Measurements from ENCODE around the gene ERFL. TPM values are rescaled to one million over a fixed set of nuclear protein-coding genes. Genes with fewer than 3 reads are reported as not detected.

The ERFL gene
- total RNA-seq, 2 experiments from 2014 or later = 7.7 to 8.9 TPM

DNA sequence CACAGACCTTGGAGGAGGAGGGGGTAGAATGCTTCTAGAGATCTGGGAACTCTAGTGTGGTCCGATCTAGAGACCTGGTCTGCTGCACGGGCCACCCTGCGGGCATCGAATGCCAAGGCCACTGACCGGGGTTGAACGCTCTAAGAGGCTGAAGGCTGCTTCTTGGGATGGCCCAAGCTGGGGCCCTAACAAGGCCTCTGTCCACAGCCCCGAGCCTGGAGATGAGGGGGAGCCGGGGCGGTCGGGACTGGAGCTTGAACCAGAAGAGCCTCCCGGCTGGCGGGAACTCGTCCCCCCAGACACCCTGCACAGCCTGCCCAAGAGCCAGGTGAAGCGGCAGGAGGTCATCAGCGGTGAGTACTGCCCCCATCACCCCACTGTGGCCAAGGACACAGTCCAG lies 30.0 kb downstream of the ERFL start:
- DNase-seq (no peak), ATAC-seq (ENCODE audit: poor library complexity) (no peak)
- H3K9me3 ChIP-seq (ENCODE audit: control insufficient read depth in 1 of 2, insufficient read depth in 1 of 2, low read length in 2 of 2) = no peaks in the 10 kb centered on the region
- no peaks in the 10 kb centered on the region for H3K9me3 Mint-ChIP-seq
- H3K36me3 ChIP-seq (ENCODE audit: insufficient read depth, low read length) = peaks cover 87% of the 10 kb centered on the region
- H3K27ac ChIP-seq (ENCODE audit: low read depth in 1 of 2, low read length in 2 of 2) = peak overlapping the region in 1 of 2 donors; percentile 40
- H3K36me3 Mint-ChIP-seq (ENCODE audit: low read depth) = peaks cover 83% of the 10 kb centered on the region
- H3K4me3 Mint-ChIP-seq = no peak overlapping the region
- no peak overlapping the region for H3K4me3 ChIP-seq (ENCODE audit: low read length)
- intact Hi-C loops (cut with DNase I, micrococcal nuclease) = no loop called here
- ChIA-PET CTCF (interaction anchor here (0.8 to 1.7 kb wide), 2 partner anchors 25 to 54 kb away, joined by 3 to 5 read pairs; no protein-coding TSS in a partner anchor), POLR2A (interaction anchor here (1.4 to 6.6 kb wide), 4 partner anchors 10 to 38 kb away, joined by 6 to 70 read pairs (median 19); partner anchors contain the start of gene RPS19)
- H3K4me1 Mint-ChIP-seq (ENCODE audit: low read depth) = peaks cover 51% of the 10 kb centered on the region
- H3K4me1 ChIP-seq (ENCODE audit: insufficient read depth, low read length) = peaks cover 65% of the 10 kb centered on the region
- no peaks in the 10 kb centered on the region for H3K27me3 Mint-ChIP-seq
- no peaks in the 10 kb centered on the region for H3K27me3 ChIP-seq (ENCODE audit: control insufficient read depth in 1 of 2, insufficient read depth in 2 of 2, low read length in 2 of 2)
- peak overlapping the region; percentile 56 for H3K27ac Mint-ChIP-seq
- TF ChIP-seq, protein P1, sequence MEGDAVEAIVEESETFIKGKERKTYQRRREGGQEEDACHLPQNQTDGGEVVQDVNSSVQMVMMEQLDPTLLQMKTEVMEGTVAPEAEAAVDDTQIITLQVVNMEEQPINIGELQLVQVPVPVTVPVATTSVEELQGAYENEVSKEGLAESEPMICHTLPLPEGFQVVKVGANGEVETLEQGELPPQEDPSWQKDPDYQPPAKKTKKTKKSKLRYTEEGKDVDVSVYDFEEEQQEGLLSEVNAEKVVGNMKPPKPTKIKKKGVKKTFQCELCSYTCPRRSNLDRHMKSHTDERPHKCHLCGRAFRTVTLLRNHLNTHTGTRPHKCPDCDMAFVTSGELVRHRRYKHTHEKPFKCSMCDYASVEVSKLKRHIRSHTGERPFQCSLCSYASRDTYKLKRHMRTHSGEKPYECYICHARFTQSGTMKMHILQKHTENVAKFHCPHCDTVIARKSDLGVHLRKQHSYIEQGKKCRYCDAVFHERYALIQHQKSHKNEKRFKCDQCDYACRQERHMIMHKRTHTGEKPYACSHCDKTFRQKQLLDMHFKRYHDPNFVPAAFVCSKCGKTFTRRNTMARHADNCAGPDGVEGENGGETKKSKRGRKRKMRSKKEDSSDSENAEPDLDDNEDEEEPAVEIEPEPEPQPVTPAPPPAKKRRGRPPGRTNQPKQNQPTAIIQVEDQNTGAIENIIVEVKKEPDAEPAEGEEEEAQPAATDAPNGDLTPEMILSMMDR (IDR thresholded peaks at IDR 0.05) = no peak

DNA sequence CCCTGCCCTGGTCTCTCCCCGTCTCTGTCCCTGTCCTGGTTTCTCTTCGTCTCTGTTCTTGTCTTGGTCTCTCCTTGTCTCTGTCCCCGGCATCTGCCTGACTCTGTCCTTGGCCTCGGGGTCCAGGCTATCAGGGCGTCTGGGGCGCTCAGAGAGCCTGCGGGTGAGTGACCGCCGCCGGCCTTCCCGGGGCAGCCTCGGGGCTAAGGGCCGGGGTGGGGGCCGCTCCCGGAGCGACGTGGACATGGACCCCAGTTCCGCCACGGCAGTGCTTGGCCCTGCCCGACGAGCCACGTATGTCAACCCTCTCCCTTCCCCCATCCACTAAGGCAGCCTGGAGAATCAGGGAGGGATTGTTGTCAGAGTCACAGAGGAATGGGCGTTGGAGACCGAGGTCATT lies 30.4 kb downstream of the ERFL start:
- ATAC-seq (ENCODE audit: poor library complexity) = no peak
- Mint-ChIP-seq H3K4me1 (ENCODE audit: low read depth) (peaks cover 55% of the 10 kb centered on the region), H3K27me3 (no peaks in the 10 kb centered on the region), H3K4me3 (no peak overlapping the region), H3K36me3 (ENCODE audit: low read depth) (peaks cover 83% of the 10 kb centered on the region), H3K9me3 (no peaks in the 10 kb centered on the region), H3K27ac (peak overlapping the region; percentile 56)
- DNase-seq = no peak
- Histone ChIP-seq H3K9me3 (ENCODE audit: control insufficient read depth in 1 of 2, insufficient read depth in 1 of 2, low read length in 2 of 2) (no peaks in the 10 kb centered on the region), H3K36me3 (ENCODE audit: insufficient read depth, low read length) (peaks cover 87% of the 10 kb centered on the region), H3K27me3 (ENCODE audit: control insufficient read depth in 1 of 2, insufficient read depth in 2 of 2, low read length in 2 of 2) (no peaks in the 10 kb centered on the region), H3K4me3 (ENCODE audit: low read length) (no peak overlapping the region), H3K4me1 (ENCODE audit: insufficient read depth, low read length) (peaks cover 65% of the 10 kb centered on the region), H3K27ac (ENCODE audit: low read depth in 1 of 2, low read length in 2 of 2) (peak overlapping the region in 1 of 2 donors; percentile 40)
- ChIA-PET CTCF (interaction anchor here (0.8 to 1.7 kb wide), 2 partner anchors 25 to 54 kb away, joined by 3 to 5 read pairs; no protein-coding TSS in a partner anchor), POLR2A (interaction anchor here (1.4 to 6.6 kb wide), 5 partner anchors 9 to 37 kb away, joined by 6 to 70 read pairs (median 7); partner anchors contain the start of gene RPS19)
- intact Hi-C loops (cut with DNase I, micrococcal nuclease) = no loop called here
- TF ChIP-seq, protein P1 (IDR thresholded peaks at IDR 0.05) = no peak

DNA sequence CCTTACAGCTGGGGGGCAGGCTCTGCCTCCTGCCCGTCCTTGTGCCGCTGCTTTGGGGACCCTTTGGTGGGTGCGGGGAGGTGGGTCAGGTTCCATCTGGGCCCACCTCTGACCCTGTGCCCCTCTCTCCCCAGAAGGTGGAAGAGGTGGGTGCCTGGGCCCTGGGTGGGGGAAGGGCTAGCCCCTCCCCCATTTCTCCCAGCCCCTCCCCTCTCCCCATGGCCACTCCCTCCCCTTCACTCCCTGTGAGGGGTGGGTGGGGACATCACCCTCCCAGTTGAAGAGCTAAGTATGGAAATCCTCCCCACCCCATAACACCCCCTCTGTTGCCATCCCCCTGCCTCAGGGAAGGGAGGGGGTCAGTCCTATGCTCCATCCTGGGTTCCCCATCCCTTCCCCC lies 31.1 kb downstream of the ERFL start:
- Histone ChIP-seq H3K4me3 (ENCODE audit: low read length) (no peak overlapping the region), H3K4me1 (ENCODE audit: insufficient read depth, low read length) (peaks cover 65% of the 10 kb centered on the region), H3K27me3 (ENCODE audit: control insufficient read depth in 1 of 2, insufficient read depth in 2 of 2, low read length in 2 of 2) (no peaks in the 10 kb centered on the region), H3K27ac (ENCODE audit: low read depth in 1 of 2, low read length in 2 of 2) (peak overlapping the region in 1 of 2 donors; percentile 38), H3K36me3 (ENCODE audit: insufficient read depth, low read length) (peaks cover 87% of the 10 kb centered on the region), H3K9me3 (ENCODE audit: control insufficient read depth in 1 of 2, insufficient read depth in 1 of 2, low read length in 2 of 2) (no peaks in the 10 kb centered on the region)
- ChIA-PET CTCF (no interaction called here), POLR2A (interaction anchor here (1.7 kb wide), 1 partner anchor 9 kb away, joined by 7 read pairs; no protein-coding TSS in a partner anchor)
- TF ChIP-seq, protein P1 (IDR thresholded peaks at IDR 0.05) = no peak
- H3K9me3 Mint-ChIP-seq = no peaks in the 10 kb centered on the region
- ATAC-seq (ENCODE audit: poor library complexity) (no peak), DNase-seq (no peak)
- no peaks in the 10 kb centered on the region for H3K27me3 Mint-ChIP-seq
- peak overlapping the region; percentile 56 for H3K27ac Mint-ChIP-seq
- H3K4me3 Mint-ChIP-seq = no peak overlapping the region
- H3K36me3 Mint-ChIP-seq (ENCODE audit: low read depth) = peaks cover 81% of the 10 kb centered on the region
- peaks cover 57% of the 10 kb centered on the region for H3K4me1 Mint-ChIP-seq (ENCODE audit: low read depth)
- intact Hi-C loops (cut with DNase I, micrococcal nuclease) = no loop called here

Data from CD4-positive, alpha-beta T cell (primary cell).